HG03460 (cell line): ENCODE data around the gene FAM184A.
"Not testable (repeated sequence)": the region's sequence is repeated elsewhere in the genome, so short reads cannot be mapped to it uniquely, and the experiment has no call there.

ENCODE experiments used
- ATAC-seq: cut with Tn5 transposase; IDR thresholded peaks from one replicate; pipeline ENCODE4 v1.9.1; 2021; ENCODE audit not compliant: unreplicated experiment

FAM184A gene

GRCh38 chr6:119022796-119023195, 55.7 kb downstream of the FAM184A start:
- ATAC-seq: no peak

GRCh38 chr6:119020597-119021561, 57.6 kb downstream of the FAM184A start:
- no peak for ATAC-seq

DNA sequence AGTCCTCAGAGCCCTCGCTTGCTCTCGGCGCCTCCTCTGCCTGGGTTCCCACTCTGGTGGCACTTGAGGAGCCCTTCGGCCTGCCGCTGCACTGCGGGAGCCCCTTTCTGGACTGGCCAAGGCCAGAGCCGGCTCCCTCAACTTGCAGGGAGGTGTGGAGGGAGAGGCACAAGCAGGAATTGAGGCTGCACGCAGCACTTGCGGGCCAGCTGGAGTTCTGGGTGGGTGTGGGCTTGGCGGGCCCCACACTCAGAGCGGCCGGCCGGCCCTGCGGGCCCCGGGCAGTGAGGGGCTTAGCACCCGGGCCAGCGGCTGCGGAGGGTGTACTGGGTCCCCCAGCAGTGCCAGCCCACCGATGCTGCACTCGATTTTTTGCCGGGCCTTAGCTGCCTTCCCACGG, 63.3 kb downstream of the FAM184A start:
- not testable (repeated sequence) for ATAC-seq

DNA sequence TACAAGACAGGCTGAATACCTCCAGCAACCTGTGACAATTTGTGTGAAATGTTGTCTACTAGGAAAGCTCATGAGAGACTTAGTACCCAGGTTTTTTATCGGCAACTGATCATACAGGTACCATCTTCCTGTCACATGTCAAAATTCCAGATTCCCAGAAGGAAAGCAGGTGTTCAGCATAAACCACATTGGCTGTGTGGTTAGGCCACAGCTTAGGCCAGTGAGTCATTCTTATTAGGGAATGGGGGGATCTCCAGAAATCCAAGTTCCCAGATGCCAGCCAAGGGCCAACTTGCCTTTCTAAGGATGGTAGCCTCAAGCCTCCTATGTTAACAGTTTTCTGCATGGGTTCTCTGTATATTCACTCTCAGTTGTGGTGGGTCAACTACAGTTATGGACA, 65.9 kb downstream of the FAM184A start:
- ATAC-seq: no peak

GRCh38 chr6:119009266-119009665, 69.2 kb downstream of the FAM184A start:
- not testable (repeated sequence) for ATAC-seq

DNA sequence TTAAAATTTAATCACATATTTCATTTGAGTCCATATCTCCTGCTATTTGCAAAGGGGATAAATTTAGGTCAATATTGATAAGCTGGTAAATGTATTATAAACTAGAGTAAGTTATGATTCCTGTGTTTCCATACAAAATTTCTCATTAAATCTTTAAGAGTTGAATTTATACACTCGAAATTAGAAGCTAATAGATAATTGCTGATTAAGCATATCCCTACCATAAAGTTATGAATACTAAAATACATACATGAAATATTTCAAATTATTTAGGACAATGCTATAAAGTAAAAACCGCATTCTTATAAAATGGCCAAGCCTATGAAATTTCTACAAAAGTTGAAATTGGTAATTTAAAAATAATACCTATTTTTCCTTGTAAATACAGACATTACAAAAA, 71.5 kb downstream of the FAM184A start:
- ATAC-seq: no peak

GRCh38 chr6:119002069-119002468, 76.4 kb downstream of the FAM184A start:
- no peak for ATAC-seq

- no peak for ATAC-seq
Measured at GRCh38 chr6:118999494-119000040, 78.9 kb downstream of the FAM184A start.

GRCh38 chr6:118997426-118997825, 81.0 kb downstream of the FAM184A start:
- not testable (repeated sequence) for ATAC-seq

DNA sequence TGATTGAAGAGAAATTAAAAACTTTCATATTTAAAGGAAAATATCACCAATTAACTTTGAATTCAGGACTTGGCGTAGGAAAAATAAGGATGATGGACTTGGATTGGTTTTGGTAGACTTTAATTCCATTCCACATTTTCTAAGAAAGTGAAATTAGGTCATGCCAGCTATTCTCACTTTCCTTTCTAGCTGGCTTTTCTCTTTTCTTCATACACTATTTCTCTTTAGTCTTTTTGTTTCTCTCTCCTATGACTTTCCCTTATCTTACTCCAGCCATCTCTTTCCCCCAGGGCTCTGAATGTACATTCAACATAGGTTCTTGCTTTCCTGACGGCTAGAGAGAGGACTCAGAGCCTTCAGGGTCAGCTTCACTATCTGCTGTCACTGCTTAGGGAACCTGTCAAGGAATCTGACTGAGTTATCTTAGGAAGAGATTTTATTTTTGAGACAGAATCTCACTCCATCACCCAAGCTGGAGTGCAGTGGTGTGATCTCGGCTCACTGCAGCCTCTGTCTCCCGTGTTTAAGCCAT, 82.1 kb downstream of the FAM184A start:
- ATAC-seq: no peak

DNA sequence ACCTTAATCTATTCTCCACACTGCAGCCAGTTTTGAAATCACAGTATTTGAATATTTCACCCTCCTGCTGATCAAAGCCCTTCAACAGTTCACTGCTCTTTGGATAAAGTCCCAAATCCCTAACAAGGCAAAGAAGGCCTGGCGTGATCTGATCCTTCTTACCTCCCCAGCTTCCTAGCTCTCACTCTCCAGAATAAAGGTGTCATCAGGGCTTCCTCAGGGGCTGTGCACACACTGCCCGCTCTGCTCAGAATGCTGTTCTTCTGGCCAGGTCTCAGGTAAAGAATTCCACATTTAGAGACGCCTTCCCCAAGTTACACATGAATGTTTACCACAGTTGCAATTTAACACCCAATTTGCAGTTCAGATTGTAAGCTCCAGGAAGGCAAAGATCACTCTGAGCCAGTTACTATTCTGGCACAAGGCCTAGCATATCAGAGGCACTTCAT, 84.6 kb downstream of the FAM184A start:
- no peak for ATAC-seq

DNA sequence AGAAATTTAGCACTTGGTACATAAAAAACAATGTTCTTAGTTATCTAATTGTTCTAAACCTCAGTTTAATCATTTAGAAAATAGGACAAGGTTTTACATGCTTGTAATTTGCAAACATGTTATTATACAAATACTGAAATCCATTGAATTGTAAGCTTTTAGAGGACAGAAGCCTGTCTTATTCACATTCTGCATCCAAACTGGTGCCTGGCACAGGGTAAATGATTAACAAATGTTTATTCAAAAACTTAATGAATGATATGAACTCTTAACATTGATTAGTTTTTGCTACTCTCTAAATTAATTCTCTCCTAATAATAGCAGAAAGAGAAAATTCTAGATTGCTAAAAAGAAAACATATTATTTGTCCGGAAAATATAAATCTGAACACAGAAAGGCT, 85.1 kb downstream of the FAM184A start:
- no peak for ATAC-seq

- no peak for ATAC-seq
Measured at GRCh38 chr6:118992186-118992795, 86.2 kb downstream of the FAM184A start.

- no peak for ATAC-seq
Measured at GRCh38 chr6:118986312-118986711, 92.2 kb downstream of the FAM184A start.

DNA sequence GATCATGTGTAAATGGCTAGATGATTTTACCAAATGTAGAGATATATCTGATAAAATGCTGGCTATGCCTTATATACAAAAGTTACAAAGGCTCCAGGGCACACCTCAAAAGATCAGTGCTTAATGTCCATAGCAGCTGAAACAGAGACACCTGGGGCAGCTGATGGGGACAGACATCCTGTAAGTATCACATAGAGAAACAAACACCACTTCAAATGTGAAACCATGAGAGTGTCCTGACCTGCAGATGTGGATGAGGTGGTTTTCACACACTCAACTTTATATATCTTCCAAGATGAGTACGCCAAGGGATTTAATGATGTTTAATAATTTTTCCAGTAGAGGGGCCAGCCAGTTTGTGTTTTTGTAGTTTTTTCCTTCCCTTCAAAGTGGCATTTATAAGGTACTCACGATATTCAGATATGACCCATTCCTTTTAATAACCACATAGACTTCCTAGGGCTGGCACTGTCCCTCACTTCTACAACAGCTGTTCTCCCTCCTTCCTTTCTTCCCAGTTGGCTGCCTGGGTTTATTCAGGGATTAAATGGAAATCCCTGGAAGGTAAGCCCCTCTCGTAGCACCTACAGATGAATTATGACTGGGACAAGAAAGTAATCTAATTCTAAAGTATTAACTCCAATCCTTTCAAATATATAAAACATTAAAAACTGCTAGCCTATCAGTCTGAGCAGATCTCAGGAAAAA, 93.2 kb downstream of the FAM184A start:
- no peak for ATAC-seq

DNA sequence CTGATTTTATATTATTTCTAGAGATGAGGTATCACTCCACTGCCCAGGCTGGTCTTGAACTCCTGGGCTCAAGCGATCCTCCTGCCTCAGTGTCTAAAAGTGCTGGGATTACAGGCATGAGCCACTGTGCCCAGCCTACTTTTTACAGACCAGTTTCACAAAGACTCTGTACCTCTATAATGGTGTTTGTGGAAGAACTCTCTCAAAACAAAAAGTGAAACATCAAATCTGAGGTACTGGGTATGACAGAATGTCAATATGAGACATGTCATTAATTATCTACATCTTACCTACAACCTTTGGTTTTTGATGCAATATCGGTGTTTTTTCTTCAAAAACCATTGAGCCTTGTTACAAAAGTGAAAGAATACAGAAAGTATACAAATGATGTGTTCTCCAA, 94.1 kb downstream of the FAM184A start:
- no peak for ATAC-seq

GRCh38 chr6:118982575-118982911, 95.9 kb downstream of the FAM184A start:
- ATAC-seq: no peak

DNA sequence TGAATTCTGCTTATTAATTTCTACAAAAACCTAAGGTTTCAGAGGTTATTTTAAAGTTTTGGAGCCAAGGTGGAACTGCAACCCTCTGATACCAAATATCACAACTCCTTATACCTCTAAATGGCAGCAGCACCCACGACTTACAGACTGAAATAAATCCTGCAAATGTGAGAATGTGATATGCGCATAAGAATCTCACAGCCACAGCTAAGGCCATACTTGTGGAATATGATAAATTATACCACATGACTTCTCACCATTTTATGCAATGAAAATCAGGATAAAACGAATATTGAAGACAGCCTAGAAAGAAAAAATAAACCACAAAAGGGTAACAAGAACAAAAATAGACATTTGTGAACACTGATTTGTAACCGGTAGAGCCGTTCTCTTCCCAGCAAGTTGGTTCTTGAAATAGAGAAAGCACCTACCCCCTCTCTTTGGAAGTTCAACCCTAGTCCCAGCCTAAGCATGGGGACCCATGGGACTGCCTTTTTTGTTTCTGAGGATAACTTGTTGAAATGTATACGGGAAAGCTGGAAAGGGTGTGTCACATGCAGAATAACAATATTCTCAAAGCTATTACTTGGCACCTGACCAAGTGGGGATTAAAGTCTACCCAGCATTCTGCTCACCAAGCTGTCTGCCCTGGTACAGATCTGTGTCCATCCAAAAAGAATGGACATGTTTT, 96.4 kb downstream of the FAM184A start:
- no peak for ATAC-seq

- ATAC-seq: no peak
Measured at GRCh38 chr6:118980063-118980462, 98.4 kb downstream of the FAM184A start.

DNA sequence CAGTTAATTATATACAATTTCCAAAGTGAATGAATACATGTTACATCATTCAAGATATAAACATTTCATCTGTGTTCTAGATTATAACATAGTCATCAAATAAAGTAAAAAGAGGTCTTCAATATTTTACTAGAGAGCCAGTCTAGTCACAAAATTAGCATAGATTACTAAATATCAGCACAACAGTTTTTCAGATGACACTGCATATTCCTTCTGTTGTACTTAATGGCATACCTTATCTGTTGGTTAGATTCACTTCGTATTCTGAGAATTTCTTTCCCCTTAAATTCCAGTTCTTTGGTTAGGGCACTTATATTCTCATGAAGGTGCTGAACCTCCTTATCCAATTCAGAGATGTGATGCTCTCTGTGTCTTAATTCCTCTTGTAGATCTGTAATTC, 103.7 kb downstream of the FAM184A start:
- no peak for ATAC-seq

DNA sequence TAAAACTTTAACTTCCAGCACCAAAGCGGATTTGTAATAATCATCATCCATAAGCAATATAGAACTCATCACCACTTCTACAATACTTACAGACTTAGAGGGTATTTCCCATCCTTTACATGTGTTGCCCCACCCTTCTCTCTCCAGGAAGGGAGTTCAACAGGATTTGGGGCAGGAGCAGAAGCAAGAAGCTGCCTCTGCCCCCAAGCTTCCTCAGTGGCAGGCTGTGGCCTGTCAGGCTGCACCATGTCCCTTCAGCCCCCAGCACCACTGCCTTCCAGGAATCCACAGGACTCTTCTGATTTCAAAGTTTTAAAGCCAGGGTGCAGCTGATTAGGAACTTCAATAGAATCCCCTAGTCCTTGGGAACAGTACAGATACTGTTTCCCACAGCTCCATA, 106.8 kb downstream of the FAM184A start:
- no peak for ATAC-seq
